ENCODE data around the gene NDUFB10.

GRCh38 chr16:1991948-1992703 lies 32.8 kb downstream of the NDUFB10 start:
- TF ChIP-seq CTCF (IDR thresholded peaks at IDR 0.05) (no peak), POLR2A (IDR thresholded peaks at IDR 0.05) (no peak), EP300 (IDR thresholded peaks at IDR 0.05) (no peak)
